ENCODE data around the gene NDUFS5. TPM values are rescaled to one million over a fixed set of nuclear protein-coding genes. Genes with fewer than 3 reads are reported as not detected.

Gene NDUFS5
- total RNA-seq, 1 experiment from 2014 or later, result 693 TPM

- in situ Hi-C loops (cut with HindIII; ENCODE audit: low pct_unique_long_range_greater_than_20kb, low sequenced_read_pairs), result no loop called here
- no peak for DNase-seq (ENCODE audit: low read depth)
These were observed 58.0 kb downstream of the NDUFS5 start for GRCh38 chr1:39084191-39084590.

Other genes with a start within 250 kb of the NDUFS5 start
- 19.2 and 24.2 TPM in 2 replicates for gene RRAGC, start 166.6 kb upstream of the NDUFS5 start, total RNA-seq (2014; rRNA removed; shearing (Covaris generic); ENCODE audit: low replicate concordance)
- gene MYCBP, start 153.0 kb upstream of the NDUFS5 start, total RNA-seq (2014; rRNA removed; shearing (Covaris generic); ENCODE audit: low replicate concordance), result 13.9 and 27.5 TPM in 2 replicates
- gene GJA9, start 144.8 kb upstream of the NDUFS5 start, total RNA-seq (2014; rRNA removed; shearing (Covaris generic); ENCODE audit: low replicate concordance), result not detected in 2 replicates
- gene RHBDL2, start 84.5 kb upstream of the NDUFS5 start, total RNA-seq (2014; rRNA removed; shearing (Covaris generic); ENCODE audit: low replicate concordance), result 1.2 and 2.7 TPM in 2 replicates
- gene AKIRIN1, start 35.1 kb upstream of the NDUFS5 start, total RNA-seq (2014; rRNA removed; shearing (Covaris generic); ENCODE audit: low replicate concordance), result 8.5 and 38.0 TPM in 2 replicates
- 34.7 and 51.1 TPM in 2 replicates for gene MACF1, start 178.3 kb downstream of the NDUFS5 start, total RNA-seq (2014; rRNA removed; shearing (Covaris generic); ENCODE audit: low replicate concordance)

Data from Caki2 (cell line).